HG02759 (cell line): ENCODE data around the gene NRP1.

Experiments
- ATAC-seq: cut with Tn5 transposase; IDR thresholded peaks from one replicate; pipeline ENCODE4 v1.9.1; 2021; ENCODE audit warnings: mild to moderate bottlenecking, moderate library complexity; ENCODE audit not compliant: unreplicated experiment

Gene NRP1

DNA sequence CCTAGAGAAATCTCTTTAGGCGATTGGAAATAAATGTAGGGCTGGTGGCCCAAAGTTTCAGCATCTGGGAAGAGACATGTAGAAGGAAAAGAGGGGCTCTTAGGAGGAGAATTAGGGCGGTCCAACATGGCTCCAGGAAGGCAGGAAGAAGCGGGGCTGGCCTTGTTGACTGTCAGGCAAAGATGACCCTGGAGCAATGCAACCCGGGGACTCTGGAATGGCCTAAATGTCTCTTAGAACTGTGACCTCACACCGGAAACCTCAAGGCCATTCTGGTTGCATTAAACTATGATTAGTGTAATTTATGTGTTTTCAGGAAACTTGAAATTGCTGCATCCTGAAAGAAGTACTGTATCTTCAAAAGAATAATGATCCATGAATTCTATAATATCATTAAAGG, 66.8 kb downstream of the NRP1 start:
- ATAC-seq, result no peak

DNA sequence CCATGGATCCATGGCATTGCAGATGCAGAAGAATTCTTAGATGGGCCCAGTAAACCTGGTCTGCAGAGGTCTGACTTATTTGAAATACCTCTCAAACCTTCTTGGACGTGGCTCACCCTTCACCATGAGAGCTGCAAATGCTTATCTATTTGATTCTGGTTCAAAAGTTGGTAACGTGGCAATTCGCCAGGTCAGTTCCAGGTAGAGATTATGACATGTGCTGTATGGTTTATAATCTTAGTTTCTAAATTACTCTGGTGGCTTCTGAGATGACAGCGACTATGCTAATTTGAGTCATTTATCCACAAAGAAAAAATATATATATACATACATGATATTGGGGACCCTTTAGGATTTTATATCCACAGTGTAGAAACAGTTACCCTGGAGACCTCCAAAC, 68.8 kb downstream of the NRP1 start:
- no peak for ATAC-seq

DNA sequence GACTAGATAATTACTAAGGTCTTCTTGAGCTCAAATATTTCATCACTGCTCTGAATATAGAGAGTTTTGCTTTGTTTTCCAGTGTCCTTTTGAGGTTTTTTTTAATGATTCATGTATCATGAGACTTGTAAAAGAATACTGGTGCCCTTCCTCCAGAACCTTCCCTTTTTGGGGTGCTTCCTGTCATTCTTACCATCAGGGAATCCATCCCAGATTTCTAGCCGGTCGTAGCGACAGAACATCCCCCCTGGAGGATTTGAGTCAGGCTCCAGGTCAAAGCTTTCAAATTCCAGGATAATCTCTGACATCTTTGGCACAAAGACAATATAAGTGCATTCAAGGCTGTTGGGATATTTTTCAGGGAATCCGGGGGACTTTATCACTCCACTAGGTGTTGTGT, 71.0 kb downstream of the NRP1 start:
- no peak for ATAC-seq

DNA sequence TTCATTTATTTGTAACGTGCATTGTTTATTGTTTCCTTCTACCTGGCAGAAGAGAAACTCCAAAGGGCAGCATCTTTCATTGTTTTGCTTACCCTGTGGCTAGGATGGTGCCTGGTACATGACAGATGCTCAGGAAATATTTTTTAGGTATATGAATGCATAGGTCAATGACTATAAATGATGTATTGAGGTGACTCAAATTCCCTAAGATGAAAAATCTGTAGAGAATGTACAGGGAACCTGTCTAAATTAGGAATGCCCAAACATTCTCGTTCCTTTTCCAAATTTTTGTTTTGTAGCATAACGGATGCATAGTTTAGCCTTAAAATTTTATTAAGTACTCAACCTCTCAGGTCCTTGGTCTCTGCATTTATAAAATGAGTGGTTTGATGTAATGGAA, 71.6 kb downstream of the NRP1 start:
- ATAC-seq, result no peak

DNA sequence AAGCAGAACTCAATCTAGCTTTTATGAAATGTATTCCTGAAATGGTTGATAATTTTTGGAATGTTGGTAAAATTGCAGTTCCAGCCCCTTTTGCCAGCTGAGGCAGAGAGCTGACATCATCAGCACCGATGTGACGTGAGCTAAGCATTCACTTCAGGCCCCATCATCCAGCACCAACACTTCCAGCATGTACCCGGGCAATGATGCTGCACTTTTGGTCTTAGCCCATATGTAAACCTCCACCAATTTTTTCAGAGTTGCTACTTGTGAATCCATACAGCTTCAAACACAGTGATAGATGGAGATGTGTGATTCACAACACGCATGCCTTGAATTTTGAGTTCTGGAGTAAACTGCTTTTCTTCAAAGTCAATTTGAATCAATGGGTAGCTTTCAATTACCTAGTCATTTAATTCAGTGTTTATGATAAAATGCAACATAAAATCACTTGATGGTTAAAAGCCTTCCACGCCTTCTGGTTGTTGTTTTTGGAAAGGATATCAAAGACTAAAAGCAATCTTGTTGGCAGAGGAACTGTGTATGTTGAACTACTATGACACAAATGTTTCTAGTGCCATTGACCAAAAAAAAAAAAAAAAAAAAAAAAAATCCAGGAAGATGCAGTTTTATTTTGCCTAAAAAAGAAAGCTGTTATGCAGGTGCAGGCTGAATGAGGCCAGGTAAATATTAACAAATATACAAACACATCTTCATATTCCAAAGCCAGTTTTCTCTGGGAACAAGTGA, 73.9 kb downstream of the NRP1 start:
- no peak for ATAC-seq

DNA sequence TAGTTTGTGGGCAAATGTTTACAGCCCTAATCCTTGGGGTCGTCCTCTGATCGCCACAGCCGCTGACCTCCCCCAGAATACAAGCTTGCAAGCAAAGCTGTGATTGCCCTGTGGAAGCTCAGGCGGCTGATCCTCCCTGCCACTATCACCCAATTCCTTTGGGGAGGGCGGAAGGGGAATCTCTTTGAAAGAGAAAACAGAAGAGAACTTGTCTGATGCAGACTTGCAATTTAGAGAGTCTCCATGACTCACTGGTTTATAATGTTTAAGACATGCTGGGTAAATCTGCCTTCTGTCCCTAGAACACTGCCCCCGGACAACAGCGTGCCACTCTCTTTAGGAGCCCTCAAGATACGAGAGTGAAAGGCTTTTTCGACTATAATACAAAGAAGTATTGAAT, 75.5 kb downstream of the NRP1 start:
- no peak for ATAC-seq

DNA sequence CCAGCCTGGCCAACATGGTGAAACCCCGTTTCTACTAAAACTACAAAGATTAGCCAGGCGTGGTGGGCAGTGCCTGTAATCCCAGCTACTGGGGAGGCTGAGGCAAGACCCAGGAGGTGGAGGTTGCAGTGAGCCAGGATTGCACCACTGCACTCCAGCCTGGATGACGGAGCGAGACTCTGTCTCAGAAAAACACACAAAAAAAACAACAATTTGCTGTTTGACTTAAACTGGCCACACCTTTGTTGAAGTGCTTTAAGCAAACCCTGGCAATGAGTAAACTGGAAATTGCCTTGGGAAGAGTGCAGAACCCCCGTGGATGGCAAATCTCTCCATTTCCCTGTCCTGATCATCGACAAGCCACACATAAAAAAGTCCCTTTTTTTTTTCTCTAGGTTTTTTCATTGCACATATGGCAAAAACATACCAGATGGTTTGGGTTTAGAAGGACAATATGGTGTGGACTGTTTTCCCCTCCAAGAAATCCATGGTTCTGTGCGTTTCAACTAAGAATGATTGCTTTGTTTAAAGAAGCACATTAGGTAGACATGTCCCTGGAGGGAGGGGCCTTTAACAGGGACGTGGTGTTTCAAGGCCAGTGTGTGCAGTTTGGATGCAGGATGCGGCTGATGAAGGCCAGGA, 76.9 kb downstream of the NRP1 start:
- ATAC-seq, result no peak

DNA sequence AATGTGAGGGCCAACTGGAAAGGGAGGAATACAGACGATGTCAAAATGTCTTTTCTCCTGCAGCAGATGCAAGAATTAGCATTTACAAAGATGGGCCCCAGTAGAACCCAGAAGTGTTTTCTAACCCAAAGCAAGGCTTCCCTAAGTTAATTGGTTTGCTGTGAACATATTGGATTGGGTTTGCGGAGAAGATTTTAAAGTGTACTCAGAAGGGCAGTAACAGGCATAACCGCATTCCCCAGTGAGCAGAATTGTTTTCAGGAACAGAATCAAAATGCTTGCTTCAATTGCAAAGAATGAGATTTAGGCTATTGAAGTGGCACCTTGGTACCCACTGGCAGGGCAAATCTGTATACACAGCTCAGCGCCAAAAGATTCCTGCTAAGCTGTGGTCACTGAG, 78.0 kb downstream of the NRP1 start:
- no peak for ATAC-seq

DNA sequence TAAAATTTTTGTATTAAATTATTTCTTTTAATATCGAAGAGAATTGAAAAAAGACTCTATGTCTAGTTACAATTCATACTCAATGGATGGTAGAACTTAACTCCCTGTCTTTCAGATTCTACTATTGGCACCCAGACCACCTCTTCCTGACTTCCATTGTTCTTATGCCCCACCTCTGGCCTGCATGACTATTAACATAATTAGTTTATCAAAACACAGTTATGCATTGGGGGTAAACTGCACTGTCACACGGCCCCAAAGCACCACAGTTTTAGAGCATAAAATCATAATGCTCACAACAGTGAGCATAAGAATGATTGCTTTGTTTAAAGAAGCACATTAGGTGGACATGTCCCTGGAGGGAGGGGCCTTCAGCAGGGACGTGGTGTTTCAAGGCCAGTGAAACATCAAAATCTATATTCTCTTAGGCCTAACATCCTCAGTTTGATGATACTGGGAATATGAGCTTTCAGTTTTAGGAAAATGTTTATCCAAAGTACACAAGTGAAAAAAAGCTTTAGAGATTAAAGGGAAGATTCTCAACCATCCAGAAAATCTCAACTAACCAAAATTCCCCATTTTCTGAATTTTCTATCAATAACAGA, 79.8 kb downstream of the NRP1 start:
- no peak for ATAC-seq

DNA sequence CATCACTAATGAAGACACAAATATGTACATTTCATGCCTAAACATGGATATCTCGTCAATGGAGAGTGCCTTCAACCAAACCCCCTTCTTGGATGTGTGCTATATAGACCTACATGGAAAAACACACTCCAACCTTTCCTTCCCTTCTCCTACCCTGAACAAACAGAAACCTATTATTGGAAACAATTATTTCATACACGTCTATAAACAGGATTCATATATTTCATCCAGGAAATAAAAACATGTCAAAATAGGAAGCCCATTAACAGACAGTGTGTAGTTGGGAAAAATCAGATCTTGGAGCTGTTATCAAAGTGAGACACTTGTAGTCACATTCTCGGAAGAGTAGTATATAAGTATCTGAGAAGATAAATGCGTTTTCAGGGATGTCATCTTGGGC, 81.1 kb downstream of the NRP1 start:
- ATAC-seq, result no peak

DNA sequence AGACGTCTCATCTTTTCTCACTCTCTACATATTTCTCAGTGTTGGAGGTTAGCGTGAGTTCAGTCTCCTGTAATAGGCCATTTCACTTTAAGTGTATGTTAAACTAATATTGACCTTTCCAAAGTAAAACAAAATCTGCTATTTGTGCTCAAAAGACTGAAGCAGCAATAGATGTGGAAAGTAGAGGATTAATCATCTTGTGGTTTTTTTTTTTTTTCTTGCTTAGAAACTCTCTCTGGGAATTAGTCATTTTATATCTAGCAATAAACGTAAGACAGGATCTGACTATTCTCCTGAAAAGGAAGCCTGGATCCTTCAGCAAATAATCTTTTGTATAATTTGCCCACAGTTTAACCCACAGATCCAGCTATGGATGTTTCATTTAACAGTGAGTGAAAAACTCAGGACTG, 81.7 kb downstream of the NRP1 start:
- ATAC-seq, result no peak

DNA sequence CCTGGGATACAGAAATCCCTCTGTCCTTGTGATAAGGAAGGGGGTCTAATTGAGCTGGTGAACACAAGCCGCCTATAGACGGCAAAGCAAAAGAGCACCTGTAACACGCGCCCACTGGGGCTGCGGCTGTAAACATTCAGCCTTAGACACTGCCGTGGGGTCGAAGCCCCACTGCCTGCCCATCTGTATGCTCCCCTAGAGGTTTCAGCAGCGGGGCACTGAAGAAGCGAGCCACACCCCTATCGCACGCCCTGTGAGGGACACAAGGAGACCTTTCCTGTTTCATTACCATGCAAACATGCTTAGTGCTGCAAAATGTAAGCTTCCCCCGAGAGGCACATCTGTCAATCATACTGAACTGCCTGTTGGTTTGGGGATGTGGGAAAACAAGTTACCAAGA, 82.1 kb downstream of the NRP1 start:
- ATAC-seq, result no peak

DNA sequence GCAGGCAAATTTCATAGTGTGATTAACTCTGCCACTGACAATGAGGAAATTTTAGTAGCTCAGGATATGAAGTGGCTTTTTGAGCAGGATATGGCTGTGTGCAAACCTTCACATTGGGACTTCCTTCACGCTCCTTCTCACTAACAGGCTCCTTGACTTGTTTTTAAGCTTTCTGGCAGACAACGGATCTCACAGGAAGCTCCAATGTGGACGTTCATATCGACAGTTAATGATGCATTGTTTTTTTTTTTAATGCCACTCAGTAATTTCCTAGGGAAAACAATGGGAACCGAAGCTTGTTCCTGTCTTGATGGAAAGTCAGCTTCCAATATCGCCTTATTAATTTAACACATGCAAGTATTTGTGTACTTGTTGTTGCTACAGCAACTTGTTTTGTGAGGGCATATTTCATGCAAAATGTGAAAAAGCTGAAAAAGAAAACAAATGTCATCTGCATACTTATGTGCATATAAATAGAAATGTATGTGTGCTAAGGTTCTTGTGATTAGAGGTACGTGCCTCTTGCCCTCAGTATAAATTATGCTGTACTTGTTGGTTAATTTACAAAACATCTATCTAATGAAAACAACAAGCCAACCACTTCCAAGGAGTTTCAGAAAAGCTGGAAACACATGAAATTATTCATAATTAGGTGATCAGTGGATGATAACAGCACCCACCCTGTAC, 84.7 kb downstream of the NRP1 start:
- ATAC-seq, result no peak

DNA sequence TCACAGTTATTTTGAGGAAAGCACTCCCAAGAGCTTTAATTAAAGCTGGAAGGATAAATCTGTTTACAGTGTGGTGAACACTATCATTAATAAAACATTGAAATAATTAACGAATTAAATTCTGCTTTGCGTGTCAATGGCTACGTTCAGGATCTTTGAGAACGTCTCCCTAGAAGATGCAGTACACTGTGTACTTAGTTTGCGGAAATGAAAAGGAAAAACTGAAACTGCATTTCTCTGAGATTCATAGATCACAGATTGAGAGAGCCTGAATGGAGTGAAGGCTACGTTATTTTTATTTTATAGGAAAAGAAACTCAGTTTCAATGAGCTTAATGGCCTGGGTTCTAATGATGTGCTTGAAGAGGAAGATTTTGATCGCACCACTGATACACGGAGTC, 85.3 kb downstream of the NRP1 start:
- ATAC-seq, result no peak

DNA sequence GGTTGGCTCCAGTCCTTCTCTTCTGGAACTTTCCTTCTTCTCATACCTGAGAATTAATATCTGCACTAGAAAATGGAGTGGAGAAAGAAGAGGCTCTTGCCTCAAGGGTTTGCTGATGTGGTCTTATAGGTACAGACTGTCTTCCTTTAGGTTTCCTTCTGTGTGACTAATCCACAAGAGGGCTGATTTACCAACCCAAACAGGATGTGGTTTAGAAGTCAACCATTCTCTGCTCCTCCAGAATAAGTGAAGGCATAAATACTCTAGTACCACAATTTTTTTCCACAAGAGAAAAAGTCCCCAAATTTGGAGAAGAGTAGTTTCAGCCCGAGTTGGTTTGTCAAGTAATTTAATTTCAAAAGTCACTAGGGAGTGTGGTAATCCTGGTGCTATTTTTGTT, 85.8 kb downstream of the NRP1 start:
- ATAC-seq, result peak; percentile 63

DNA sequence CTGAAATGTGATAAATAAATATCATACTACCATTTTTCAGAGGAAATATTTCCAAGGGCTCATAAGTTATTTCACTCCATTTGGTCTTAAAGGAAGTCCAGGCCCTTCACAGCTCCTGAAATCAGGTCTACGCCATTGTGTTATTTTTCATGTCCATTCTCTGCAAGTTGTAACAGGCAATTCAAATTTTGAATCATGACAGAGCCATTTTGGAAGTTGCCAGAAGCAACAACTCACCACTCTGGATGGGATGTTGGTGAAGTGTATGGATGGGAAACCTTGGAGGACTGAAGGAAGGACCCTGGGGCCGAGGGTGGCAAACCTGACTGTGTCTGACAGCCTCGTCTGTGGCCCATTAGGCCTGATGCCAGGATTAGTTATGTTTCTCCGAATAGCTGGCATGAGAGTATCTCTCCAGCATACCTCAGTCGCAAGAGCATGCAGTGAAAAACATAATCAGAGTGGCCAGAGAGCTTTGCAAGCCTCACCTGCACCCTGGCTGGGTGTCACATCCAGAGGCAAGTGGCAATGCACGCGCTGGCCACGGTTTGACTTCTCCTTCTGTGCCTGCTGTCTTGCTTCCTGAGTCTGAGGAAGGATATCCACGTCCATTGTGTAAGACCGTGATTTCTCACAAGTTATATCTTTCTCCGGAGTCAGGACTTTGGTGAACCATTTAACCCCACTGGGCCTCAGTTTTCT, 87.1 kb downstream of the NRP1 start:
- ATAC-seq, result no peak

DNA sequence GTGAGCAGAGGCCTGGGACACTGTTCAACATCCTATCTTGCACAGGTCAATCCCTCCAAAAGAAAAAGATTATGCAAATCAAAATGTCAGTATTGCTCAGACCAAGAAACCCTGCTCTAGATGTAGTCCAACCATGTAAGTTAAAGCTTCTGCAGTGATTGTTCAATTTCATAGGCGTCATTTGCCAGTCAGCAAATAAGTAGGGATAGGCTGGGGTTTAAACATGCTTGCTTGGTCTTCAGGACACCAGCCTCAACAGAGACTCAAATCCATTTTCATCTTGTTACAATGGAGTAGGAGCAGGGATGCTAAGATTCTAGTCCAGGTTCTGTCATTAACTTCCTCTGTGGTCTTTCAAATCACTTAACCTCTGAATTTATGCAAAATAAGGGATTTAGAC, 89.1 kb downstream of the NRP1 start:
- ATAC-seq, result no peak

DNA sequence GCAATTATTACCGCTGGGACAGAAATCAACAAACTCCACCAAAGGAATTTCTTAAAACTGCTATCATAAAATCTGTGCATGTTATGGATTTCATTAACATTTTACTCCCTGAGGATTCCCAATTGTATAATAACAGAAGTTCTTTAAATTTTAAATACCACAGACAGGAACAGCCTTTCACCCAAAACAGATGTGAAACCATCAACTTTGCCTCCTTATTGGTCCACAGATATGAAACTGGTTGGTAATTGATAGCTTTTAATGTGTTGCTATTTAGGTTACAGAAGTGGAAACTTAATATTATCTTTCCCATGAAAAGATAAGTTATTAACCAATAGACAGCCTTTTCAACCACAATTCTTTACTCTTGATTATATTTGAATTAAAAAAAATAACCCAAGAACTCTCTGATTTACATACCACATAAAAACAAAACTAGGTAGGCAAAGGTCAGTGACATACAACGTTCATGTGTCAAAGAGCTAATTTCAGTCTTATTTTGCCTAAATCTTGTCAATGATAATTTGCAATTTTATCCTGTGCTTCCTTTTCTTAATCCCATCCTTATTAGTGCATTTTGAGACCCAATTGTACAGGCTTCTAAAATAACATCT, 90.0 kb downstream of the NRP1 start:
- peak; percentile 57 for ATAC-seq

DNA sequence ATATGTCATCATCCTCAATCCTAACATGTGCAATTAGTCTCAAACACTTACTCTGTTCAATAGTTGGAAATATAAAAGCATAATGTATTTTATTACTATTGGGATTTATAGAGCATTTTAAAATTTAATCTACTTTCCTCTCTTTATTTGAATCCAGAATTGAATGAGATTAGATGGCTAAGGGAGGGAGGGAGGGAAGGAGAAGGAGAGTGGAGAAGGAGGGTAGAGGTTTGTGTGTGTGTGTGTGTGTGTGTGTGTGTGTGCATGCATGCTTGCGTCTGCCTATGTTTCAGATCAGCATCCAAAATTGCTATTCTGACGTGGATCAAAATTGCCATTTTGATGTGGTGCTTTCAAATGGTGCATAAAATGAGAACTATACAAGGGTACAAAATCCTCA, 90.8 kb downstream of the NRP1 start:
- no peak for ATAC-seq

DNA sequence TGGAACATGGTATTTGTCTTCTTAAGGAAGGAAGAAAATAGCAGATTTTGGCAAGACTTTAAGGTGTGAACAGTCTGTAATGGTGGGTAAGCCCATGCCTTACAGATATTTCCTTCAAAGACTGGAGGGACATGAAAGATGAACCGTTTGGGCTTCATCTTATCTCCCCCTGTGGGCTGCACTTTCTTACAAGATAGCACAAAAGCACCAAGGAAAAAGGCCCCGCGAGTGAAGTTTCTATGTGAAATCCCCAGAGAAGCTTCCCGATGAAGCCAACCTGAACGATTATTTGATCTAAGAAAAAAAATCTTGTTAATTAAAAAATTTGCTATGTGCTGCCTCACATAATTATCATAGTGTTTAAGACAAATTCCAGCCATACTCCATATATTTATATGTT, 91.5 kb downstream of the NRP1 start:
- no peak for ATAC-seq

DNA sequence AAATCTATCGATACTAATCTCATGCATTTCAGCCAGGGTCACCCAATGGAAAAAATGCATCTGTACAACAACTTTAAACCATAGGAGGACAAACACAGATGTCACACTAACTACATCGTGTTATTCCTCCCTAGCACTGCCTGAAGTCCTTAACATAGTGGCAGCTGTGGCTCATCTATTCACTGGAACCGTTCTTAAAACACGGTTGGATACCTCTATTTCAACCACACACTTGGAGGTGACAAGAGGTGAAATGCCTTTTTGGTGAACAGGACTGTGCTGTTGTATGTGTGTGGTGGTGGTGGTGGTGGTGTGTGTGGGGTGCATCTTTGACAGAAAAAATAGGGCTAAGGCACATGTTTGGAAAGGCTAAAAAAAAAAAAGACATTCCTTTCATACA, 93.1 kb downstream of the NRP1 start:
- ATAC-seq, result no peak
